ENCODE measurements around the gene INTS15. TPM values are rescaled to one million over a fixed set of nuclear protein-coding genes. Genes with fewer than 3 reads are reported as not detected.
A peak's percentile ranks its signal among the peaks of the same experiment; 100 is the strongest.

INTS15 gene
- total and polyA plus RNA-seq, 10 of the 15 experiments (the other 5 are each of a cell fraction or from before 2014, with no cell fraction given) = 0.89 to 28.2 (median 16.8) TPM

- peaks cover 9% of the 10 kb centered on the region; the same call in 1 of the 2 replicates for H3K4me1 ChIP-seq (ENCODE audit: control insufficient read depth, insufficient read depth, low read length)
- FAIRE-seq = no peak
- SMC1A ChIA-PET (ENCODE audit: uncharacterized antibody, unreplicated experiment) = no interaction called here
- BruUV-seq (replicated peaks) = no TSS peak
- H2AFZ ChIP-seq (ENCODE audit: control insufficient read depth, low read depth, low read length) = no peak overlapping the region
- WGBS (ENCODE audit: insufficient coverage, insufficient replicate concordance, low lambda C conversion rate, missing lambda C conversion rate) = 81% methylated on average over 4 of the region's 4 CpGs
- ATAC-seq = no peak
- peaks cover 0 to 17% of the 10 kb centered on the region in 2 experiments; a peak in 3 of 4 replicates for H3K36me3 ChIP-seq (ENCODE audit: control insufficient read depth in 2 of 2, insufficient read depth in 2 of 2, low read length in 1 of 2)
- H4K20me1 ChIP-seq (ENCODE audit: control insufficient read depth, insufficient read depth) = no peaks in the 10 kb centered on the region; the same call in 1 of the 2 replicates
- in situ Hi-C loops (cut with MboI) (no loop called here), intact Hi-C loops (cut with micrococcal nuclease; ENCODE audit: unreplicated experiment) (loop anchor here (5.0 kb wide), 1 partner anchor 62 kb away; the partner anchor contains the start of gene ZDHHC4)
- no peak overlapping the region for H3K27ac ChIP-seq (ENCODE audit: control insufficient read depth, insufficient read depth)
- TF ChIP-seq CHD4 (IDR thresholded peaks at IDR 0.05) (no peak), RAD51 (IDR thresholded peaks at IDR 0.05) (no peak), POLR2AphosphoS5 (IDR thresholded peaks at IDR 0.05; ENCODE audit: low read length) (no peak), POLR2AphosphoS2 (IDR thresholded peaks at IDR 0.05; ENCODE audit: low read depth, low read length) (no peak), E4F1 (IDR thresholded peaks at IDR 0.05; ENCODE audit: borderline replicate concordance, partially characterized antibody) (no peak), MTA2 (IDR thresholded peaks at IDR 0.05; ENCODE audit: low read depth) (no peak), SIN3A (IDR thresholded peaks at IDR 0.05; ENCODE audit: low read depth, low read length) (no peak), SUZ12 (IDR thresholded peaks at IDR 0.05; ENCODE audit: unreplicated experiment) (no peak), ZZZ3 (IDR thresholded peaks at IDR 0.05; ENCODE audit: control insufficient read depth, insufficient read length, low read depth) (no peak), SPI1 (IDR thresholded peaks at IDR 0.05; ENCODE audit: borderline replicate concordance, insufficient read depth, low read depth, low read length) (no peak), KLF5 (IDR thresholded peaks at IDR 0.05; ENCODE audit: partially characterized antibody) (no peak), NKRF (conservative IDR thresholded peaks at IDR 0.05) (no peak), MYB (IDR thresholded peaks at IDR 0.05; ENCODE audit: borderline replicate concordance, low read depth, low read length) (no peak), JUNB (IDR thresholded peaks at IDR 0.05) (no peak), CBX3 (IDR thresholded peaks at IDR 0.05; ENCODE audit: borderline replicate concordance, low read depth) (no peak), CHD2 (IDR thresholded peaks at IDR 0.05; ENCODE audit: borderline replicate concordance, low read depth, low read length) (no peak), SP1 (IDR thresholded peaks at IDR 0.05; ENCODE audit: low read depth, low read length) (no peak), KDM1A (IDR thresholded peaks at IDR 0.05; ENCODE audit: borderline replicate concordance) (no peak), ASH2L (IDR thresholded peaks at IDR 0.05; ENCODE audit: borderline replicate concordance, low read depth) (no peak)
- no peaks in the 10 kb centered on the region; the same call in 2 of the 3 replicates for H3K9me3 ChIP-seq (replicated peaks; ENCODE audit: control insufficient read depth, insufficient read depth, low read length)
- H3K79me2 ChIP-seq (ENCODE audit: control insufficient read depth, insufficient read depth, low read length) = peaks cover 22% of the 10 kb centered on the region
- H3K27me3 ChIP-seq (replicated peaks in 1 of 2; ENCODE audit: control insufficient read depth in 2 of 2, insufficient read depth in 2 of 2, low read length in 1 of 2) = no peaks in the 10 kb centered on the region
- POLR2A ChIA-PET = no interaction called here
- H3K4me2 ChIP-seq (ENCODE audit: control insufficient read depth, insufficient read depth) = no peak overlapping the region; the same call in 1 of the 2 replicates
- peak overlapping the region; percentile 73; the same call in 1 of the 2 replicates for H3K4me3 ChIP-seq
- RAD21 ChIA-PET (ENCODE audit: unreplicated experiment) = no interaction called here
- DNase-seq (ENCODE audit: low read depth, low spot score) = no peak
- H3K9ac ChIP-seq (ENCODE audit: control insufficient read depth, insufficient read depth, low read length) = no peak overlapping the region; the same call in 1 of the 2 replicates
- CTCF ChIA-PET = interaction anchor here (1.5 kb wide), 1 partner anchor 20 kb away, joined by 3 read pairs; no protein-coding TSS in a partner anchor
Measured at GRCh38 chr7:6639032-6639431, 49.2 kb downstream of the INTS15 start.
